HCT116 (cell line): ENCODE data around the gene ITFG1. TPM values are rescaled to one million over a fixed set of nuclear protein-coding genes. Genes with fewer than 3 reads are reported as not detected.

Source experiments
- ATAC-seq: fragments of 200-7000 bp; cut with Tn5 transposase; 2 replicates; pipeline ENCODE4 v1.9.1; 2020; ENCODE audit warnings: mild to moderate bottlenecking, moderate library complexity
- BruUV-seq: library from RNA; stranded (reverse); fragments of 400-500 nt; replicated peaks from 2 replicates; lab custom pipeline; 2021; lab: Mats Ljungman, UMichigan
- CTCF ChIA-PET: fragments of 300-600 bp; sonication (Branson Sonifier 250); formaldehyde crosslinking; loops from one replicate; lab custom pipeline; 2021; ENCODE audit warnings: antibody characterized with exemption; lab: Charles Lee
- POLR2A ChIA-PET: fragments of 300-600, 350-600 bp; sonication (Branson Sonifier 250); formaldehyde crosslinking; loops from one replicate; lab custom pipeline; 2021; ENCODE audit warnings: antibody characterized with exemption; lab: Charles Lee
- RAD21 ChIA-PET, 2 experiments: fragments of 300-600 bp; sonication (Branson Sonifier 250); formaldehyde crosslinking; loops; one replicate each; lab custom pipeline; 2023; ENCODE audit warnings: low total read pairs in 2 of 2; ENCODE audit not compliant: uncharacterized antibody in 2 of 2, unreplicated experiment in 2 of 2, low non-redundant PET in 1 of 2; lab: Charles Lee
- DNase-seq: peaks from one replicate; pipeline ENCODE4 v3.0.0-alpha.2; 2010; ENCODE audit warnings: low read depth, low spot score
- H2AFZ ChIP-seq: fragments of 200-600 bp; shearing (Covaris generic), sonication (generic); 2 replicates; pipeline ENCODE4 v1.6.1; 2017; ENCODE audit warnings: low read depth, mixed run types, mixed read lengths, antibody characterized with exemption, low read length; ENCODE audit not compliant: poor library complexity, severe bottlenecking
- H3K27ac ChIP-seq: 2 replicates; pipeline ENCODE4 v1.5.1; 2012; ENCODE audit warnings: low read depth, low read length
- H3K27me3 ChIP-seq: fragments of 200-600 bp; sonication (generic); 2 replicates; pipeline ENCODE4 v1.6.1; 2016; ENCODE audit warnings: mixed run types, low read length, mixed read lengths; ENCODE audit not compliant: insufficient read depth
- H3K36me3 ChIP-seq, 2 experiments: fragments of 200-500 bp in 1 of 2; fragments of 200-600 bp in 1 of 2; sonication (Bioruptor generic) in 1 of 2; sonication (generic) in 1 of 2; 2 replicates each; pipeline versions ENCODE4 v1.5.1 to v1.6.1; 2014 to 2016; ENCODE audit warnings: low read length in 2 of 2, inconsistent platforms in 1 of 2, mixed read lengths in 1 of 2, mixed run types in 1 of 2; ENCODE audit not compliant: insufficient read depth in 2 of 2, control insufficient read depth in 1 of 2
- H3K4me1 ChIP-seq, 2 experiments: fragments of 200-600 bp in 1 of 2; sonication (generic) in 1 of 2; 2 replicates each; pipeline versions ENCODE4 v1.5.1 to v1.6.1; 2012 to 2017; ENCODE audit warnings: low read length in 2 of 2, inconsistent platforms in 1 of 2, mild to moderate bottlenecking in 1 of 2, mixed read lengths in 1 of 2, mixed run types in 1 of 2, moderate library complexity in 1 of 2; ENCODE audit not compliant: insufficient read depth in 2 of 2, control insufficient read depth in 1 of 2
- H3K4me2 ChIP-seq: fragments of 200-600 bp; sonication (generic); 2 replicates; pipeline ENCODE4 v1.6.1; 2017; ENCODE audit warnings: mixed run types, low read length, mixed read lengths
- H3K4me3 ChIP-seq, 2 experiments: fragments of 200-600 bp in 1 of 2; sonication (generic) in 1 of 2; replicated peaks in 1 of 2; 2 replicates each; pipeline ENCODE4 v1.5.1; 2011 to 2016; ENCODE audit warnings: low read length in 2 of 2, control low read depth in 1 of 2, low read depth in 1 of 2, mild to moderate bottlenecking in 1 of 2, mixed read lengths in 1 of 2, mixed run types in 1 of 2
- H3K79me2 ChIP-seq: fragments of 200-600 bp; sonication (generic); 2 replicates; pipeline ENCODE4 v1.6.1; 2017; ENCODE audit warnings: mild to moderate bottlenecking, mixed run types, low read length, moderate library complexity, mixed read lengths; ENCODE audit not compliant: insufficient read depth
- H3K9ac ChIP-seq: fragments of 200-600 bp; sonication (generic); 2 replicates; pipeline ENCODE4 v1.6.1; 2016; ENCODE audit warnings: low read length, mixed read lengths
- H3K9me2 ChIP-seq: fragments of 200-600 bp; sonication (generic), shearing (Covaris generic); 2 replicates; pipeline ENCODE4 v1.6.1; 2017; ENCODE audit warnings: mixed run types, mild to moderate bottlenecking, moderate library complexity; ENCODE audit not compliant: insufficient read depth
- H3K9me3 ChIP-seq, 2 experiments: fragments of 200-500 bp in 1 of 2; fragments of 200-600 bp in 1 of 2; sonication (Bioruptor generic) in 1 of 2; sonication (generic) in 1 of 2; 2 replicates each; pipeline ENCODE4 v1.6.1; 2014 to 2017; ENCODE audit warnings: low read length in 2 of 2, mixed read lengths in 2 of 2, inconsistent platforms in 1 of 2, low read depth in 1 of 2, mild to moderate bottlenecking in 1 of 2, mixed run types in 1 of 2, moderate library complexity in 1 of 2; ENCODE audit not compliant: control insufficient read depth in 1 of 2, insufficient read depth in 1 of 2
- H4K20me1 ChIP-seq: fragments of 200-600 bp; sonication (generic), shearing (Covaris generic); 2 replicates; pipeline ENCODE4 v1.6.1; 2017; ENCODE audit warnings: mixed run types, mild to moderate bottlenecking, moderate library complexity; ENCODE audit not compliant: insufficient read depth
- CTCF ChIP-seq, 3 experiments: fragments of 200-600 bp in 1 of 3; sonication (generic) in 1 of 3; IDR thresholded peaks in 2 of 3; conservative IDR thresholded peaks in 1 of 3; 2 replicates each; pipeline ENCODE4 v1.5.1; 2012 to 2017; ENCODE audit warnings: low read depth in 2 of 3, low read length in 2 of 3, antibody characterized with exemption in 1 of 3, borderline replicate concordance in 1 of 3, control low read depth in 1 of 3, mild to moderate bottlenecking in 1 of 3, mixed read lengths in 1 of 3, mixed run types in 1 of 3, moderate library complexity in 1 of 3; ENCODE audit not compliant: insufficient read depth in 1 of 3
- POLR2A ChIP-seq: IDR thresholded peaks from 2 replicates; pipeline ENCODE4 v1.7.0; 2011; ENCODE audit warnings: borderline replicate concordance; ENCODE audit not compliant: insufficient read depth, insufficient read length; ENCODE audit errors: extremely low read depth
- RAD21 ChIP-seq: IDR thresholded peaks from 2 replicates; pipeline ENCODE4 v1.6.1; 2012; ENCODE audit warnings: low read depth, mild to moderate bottlenecking
- REST ChIP-seq: IDR thresholded peaks from 2 replicates; pipeline ENCODE4 v1.6.1; 2012; ENCODE audit warnings: low read depth
- SIN3A ChIP-seq: IDR thresholded peaks from 2 replicates; pipeline ENCODE4 v1.6.1; 2012; ENCODE audit warnings: low read depth
- TCF7L2 ChIP-seq: IDR thresholded peaks from 2 replicates; pipeline ENCODE4 v1.7.0; 2011; ENCODE audit warnings: borderline replicate concordance, inconsistent platforms; ENCODE audit not compliant: insufficient read depth, insufficient read length; ENCODE audit errors: extremely low read depth
- intact Hi-C: fragments of 100-400 bp; cut with micrococcal nuclease; formaldehyde crosslinking; loops from 2 replicates; pipeline ENCODE4 v1.10.0; 2022
- total RNA-seq: library from RNA; stranded (reverse); gene quantifications from one replicate; pipeline ENCODE4 v1.2.1, GENCODE V29; 2021; ENCODE audit not compliant: unreplicated experiment

ITFG1 gene
- total RNA-seq, 1 experiment from 2014 or later, result 24.9 TPM

- no peaks in the 10 kb centered on the region for H3K9me2 ChIP-seq
- RAD21 ChIA-PET, result no interaction called here
- no peak overlapping the region for H2AFZ ChIP-seq
- no peak overlapping the region for H3K9ac ChIP-seq
- DNase-seq (no peak), ATAC-seq (no peak)
- no peaks in the 10 kb centered on the region for H4K20me1 ChIP-seq
- BruUV-seq, result no TSS peak
- no peaks in the 10 kb centered on the region for H3K9me3 ChIP-seq
- H3K27me3 ChIP-seq, result no peaks in the 10 kb centered on the region
- H3K36me3 ChIP-seq, result no peaks in the 10 kb centered on the region
- CTCF ChIA-PET, result no interaction called here
- no peak overlapping the region for H3K4me3 ChIP-seq
- TF ChIP-seq RAD21 (no peak), CTCF (IDR thresholded peaks at IDR 0.05 in 2 of 3, conservative IDR thresholded peaks at IDR 0.05 in 1 of 3; ENCODE audit: borderline replicate concordance in 1 of 3, insufficient read depth in 1 of 3, low read depth in 2 of 3, low read length in 2 of 3) (no peak), TCF7L2 (no peak), SIN3A (no peak), REST (no peak), POLR2A (no peak)
- peaks cover 2 to 4% of the 10 kb centered on the region in 2 experiments; a peak in 2 of 4 replicates for H3K4me1 ChIP-seq
- peaks cover 29% of the 10 kb centered on the region for H3K79me2 ChIP-seq
- POLR2A ChIA-PET, result no interaction called here
- no peak overlapping the region for H3K4me2 ChIP-seq
- no peak overlapping the region for H3K27ac ChIP-seq
- intact Hi-C loops, result no loop called here
Observed at GRCh38 chr16:47467501-47467900, 6.6 kb upstream of the ITFG1 start.
